HL-60 (cell line): ENCODE results near the gene SNX25.

ENCODE experiments used
- DNase-seq, 2 experiments: peaks; one replicate each; pipeline ENCODE4 v3.0.0-alpha.2; 2010 to 2020; ENCODE audit warnings: low read depth in 1 of 2, low spot score in 1 of 2
- H3K27ac ChIP-seq: fragments of 250-450 bp; sonication (Bioruptor Pico); replicated peaks from 2 replicates; pipeline ENCODE4 v1.5.1; 2020; ENCODE audit warnings: mild to moderate bottlenecking, moderate library complexity
- H3K27me3 ChIP-seq: fragments of 250-450 bp; sonication (Bioruptor Pico); 2 replicates; pipeline ENCODE4 v1.5.1; 2021; ENCODE audit warnings: mild to moderate bottlenecking, moderate library complexity; ENCODE audit not compliant: insufficient read depth, poor library complexity, severe bottlenecking
- H3K4me3 ChIP-seq: replicated peaks from 2 replicates; pipeline ENCODE4 v1.5.1; 2011; ENCODE audit warnings: mild to moderate bottlenecking, control low read depth, low read length; ENCODE audit not compliant: insufficient read depth
- CTCF ChIP-seq: IDR thresholded peaks from one replicate; pipeline ENCODE4 v1.5.1; 2011; ENCODE audit warnings: low read length, control low read depth, inconsistent platforms; ENCODE audit not compliant: insufficient read depth
- GABPA ChIP-seq: IDR thresholded peaks from 2 replicates; pipeline ENCODE4 v1.6.1; 2012; ENCODE audit warnings: low read depth
- POLR2AphosphoS5 ChIP-seq: IDR thresholded peaks from 2 replicates; pipeline ENCODE4 v1.6.1; 2012; ENCODE audit warnings: low read depth
- REST ChIP-seq: IDR thresholded peaks from 2 replicates; pipeline ENCODE4 v1.6.1; 2012; ENCODE audit warnings: low read depth; ENCODE audit not compliant: insufficient replicate concordance
- SPI1 ChIP-seq: IDR thresholded peaks from 2 replicates; pipeline ENCODE4 v1.6.1; 2012; ENCODE audit warnings: low read depth, mild to moderate bottlenecking, borderline replicate concordance

SNX25 gene

GRCh38 chr4:185298728-185299430 lies 89.5 kb downstream of the SNX25 start:
- Histone ChIP-seq H3K27ac (no peak overlapping the region), H3K4me3 (no peak overlapping the region), H3K27me3 (no peaks in the 10 kb centered on the region)
- DNase-seq, result no peak
- TF ChIP-seq REST (no peak), SPI1 (no peak), CTCF (no peak), POLR2AphosphoS5 (no peak), GABPA (no peak)

GRCh38 chr4:185304541-185304940 lies 95.1 kb downstream of the SNX25 start:
- DNase-seq, result no peak
- TF ChIP-seq REST, result no peak
- no peak for TF ChIP-seq POLR2AphosphoS5
- no peak for TF ChIP-seq SPI1
- TF ChIP-seq GABPA, result no peak
- TF ChIP-seq CTCF, result no peak
- no peak overlapping the region for H3K4me3 ChIP-seq
- no peaks in the 10 kb centered on the region for H3K27me3 ChIP-seq
- H3K27ac ChIP-seq, result no peak overlapping the region

GRCh38 chr4:185304944-185305690 lies 95.7 kb downstream of the SNX25 start:
- no peak for TF ChIP-seq SPI1
- no peak for TF ChIP-seq GABPA
- TF ChIP-seq REST, result no peak
- TF ChIP-seq POLR2AphosphoS5, result no peak
- peak; percentile 20 for TF ChIP-seq CTCF
- H3K4me3 ChIP-seq, result no peak overlapping the region
- DNase-seq, result no peak
- no peaks in the 10 kb centered on the region for H3K27me3 ChIP-seq
- no peak overlapping the region for H3K27ac ChIP-seq
